HG03039 (cell line): ENCODE results near the gene RAB36.

ENCODE experiments used
- ATAC-seq: cut with Tn5 transposase; IDR thresholded peaks from one replicate; pipeline ENCODE4 v1.9.1; 2021; ENCODE audit warnings: mild to moderate bottlenecking, moderate library complexity; ENCODE audit not compliant: unreplicated experiment

RAB36 gene

GRCh38 chr22:23157560-23158515 lies 12.6 kb downstream of the RAB36 start:
- ATAC-seq, result no peak

- ATAC-seq, result no peak
These were observed 13.4 kb downstream of the RAB36 start for GRCh38 chr22:23158516-23159290.

- no peak for ATAC-seq
These were observed 14.0 kb downstream of the RAB36 start for GRCh38 chr22:23159291-23159630.

GRCh38 chr22:23161029-23161428 lies 15.8 kb downstream of the RAB36 start:
- ATAC-seq, result no peak

GRCh38 chr22:23161574-23161973 lies 16.3 kb downstream of the RAB36 start:
- ATAC-seq, result no peak

- no peak for ATAC-seq
These were observed 18.4 kb downstream of the RAB36 start for GRCh38 chr22:23163665-23164064.

- ATAC-seq, result no peak
These were observed 18.8 kb downstream of the RAB36 start for GRCh38 chr22:23164091-23164490.

GRCh38 chr22:23166042-23166831 lies 21.0 kb downstream of the RAB36 start:
- no peak for ATAC-seq

GRCh38 chr22:23166841-23167616 lies 21.8 kb downstream of the RAB36 start:
- no peak for ATAC-seq

- ATAC-seq, result no peak
These were observed 23.2 kb downstream of the RAB36 start for GRCh38 chr22:23168391-23169042.

- no peak for ATAC-seq
These were observed 23.7 kb downstream of the RAB36 start for GRCh38 chr22:23169043-23169406.

- no peak for ATAC-seq
These were observed 30.8 kb downstream of the RAB36 start for GRCh38 chr22:23175817-23176644.

- ATAC-seq, result no peak
These were observed 31.4 kb downstream of the RAB36 start for GRCh38 chr22:23176645-23177027.

- no peak for ATAC-seq
These were observed 31.9 kb downstream of the RAB36 start for GRCh38 chr22:23177197-23177596.

GRCh38 chr22:23178512-23179254 lies 33.4 kb downstream of the RAB36 start:
- no peak for ATAC-seq

- no peak for ATAC-seq
These were observed 34.4 kb downstream of the RAB36 start for GRCh38 chr22:23179381-23180299.

- ATAC-seq, result no peak
These were observed 35.1 kb downstream of the RAB36 start, which contains the start of gene BCR for GRCh38 chr22:23180301-23180892. Gene BCR (plus strand): TSS chr22:23180509. CDS start chr22:23180961, 452 bp downstream.
